DOHH2 (cell line): ENCODE data around the gene FMOD.

Experiments
- H3F3A ChIP-seq: fragments of 200-600 bp; sonication (generic), shearing (Covaris generic); 2 replicates; pipeline ENCODE4 v1.6.0; 2016; ENCODE audit warnings: antibody characterized with exemption, mild to moderate bottlenecking; ENCODE audit not compliant: control insufficient read depth, insufficient read depth
- H3K27ac ChIP-seq: fragments of 200-600 bp; sonication (generic); 2 replicates; pipeline ENCODE4 v1.5.1; 2014; ENCODE audit warnings: low read depth, mild to moderate bottlenecking, low read length, moderate library complexity
- H3K27me3 ChIP-seq: fragments of 200-600 bp; sonication (generic); 2 replicates; pipeline ENCODE4 v1.6.1; 2014; ENCODE audit warnings: mild to moderate bottlenecking, low read length, mixed read lengths; ENCODE audit not compliant: control insufficient read depth
- H3K36me3 ChIP-seq: fragments of 200-600 bp; sonication (generic); 2 replicates; pipeline ENCODE4 v1.6.1; 2014; ENCODE audit warnings: mild to moderate bottlenecking, low read length, moderate library complexity, mixed read lengths; ENCODE audit not compliant: control insufficient read depth
- H3K4me1 ChIP-seq: fragments of 200-600 bp; sonication (generic); 2 replicates; pipeline ENCODE4 v1.6.1; 2014; ENCODE audit warnings: mild to moderate bottlenecking, low read length, mixed read lengths; ENCODE audit not compliant: control insufficient read depth
- H3K4me2 ChIP-seq: fragments of 200-600 bp; sonication (generic); 2 replicates; pipeline ENCODE4 v1.6.0; 2014; ENCODE audit warnings: mild to moderate bottlenecking, low read length, moderate library complexity
- H3K4me3 ChIP-seq: fragments of 200-600 bp; sonication (generic); 2 replicates; pipeline ENCODE4 v1.5.1; 2014; ENCODE audit warnings: mild to moderate bottlenecking, low read length, mixed read lengths
- H3K79me2 ChIP-seq: fragments of 200-600 bp; sonication (generic); 2 replicates; pipeline ENCODE4 v1.6.1; 2014; ENCODE audit warnings: mild to moderate bottlenecking, low read length, mixed read lengths; ENCODE audit not compliant: control insufficient read depth
- H3K9me2 ChIP-seq: fragments of 200-600 bp; sonication (generic); replicated peaks from 2 replicates; pipeline ENCODE4 v1.6.1; 2014; ENCODE audit warnings: mild to moderate bottlenecking, low read length, mixed read lengths; ENCODE audit not compliant: control insufficient read depth
- H3K9me3 ChIP-seq: fragments of 200-600 bp; sonication (generic); 2 replicates; pipeline ENCODE4 v1.6.1; 2014; ENCODE audit warnings: antibody characterized with exemption, low read length, mixed read lengths; ENCODE audit not compliant: control insufficient read depth, insufficient read depth
- H4K20me1 ChIP-seq: fragments of 200-600 bp; sonication (generic); 2 replicates; pipeline ENCODE4 v1.6.0; 2014; ENCODE audit warnings: low read depth, mild to moderate bottlenecking, antibody characterized with exemption, low read length, moderate library complexity; ENCODE audit not compliant: control insufficient read depth, insufficient read depth
- EZH2phosphoT487 ChIP-seq: fragments of 200-600 bp; sonication (generic); IDR thresholded peaks from 2 replicates; pipeline ENCODE4 v1.6.1; 2017; ENCODE audit warnings: borderline replicate concordance, mild to moderate bottlenecking, antibody characterized with exemption, low read length, moderate library complexity, mixed read lengths
- TF ChIP-seq, protein P1 (sequence below): fragments of 200-600 bp; sonication (generic); IDR thresholded peaks from one replicate; pipeline ENCODE4 v1.5.1; 2014; ENCODE audit warnings: antibody characterized with exemption, mild to moderate bottlenecking, low read depth, low read length; ENCODE audit not compliant: poor library complexity, severe bottlenecking

The FMOD gene

DNA sequence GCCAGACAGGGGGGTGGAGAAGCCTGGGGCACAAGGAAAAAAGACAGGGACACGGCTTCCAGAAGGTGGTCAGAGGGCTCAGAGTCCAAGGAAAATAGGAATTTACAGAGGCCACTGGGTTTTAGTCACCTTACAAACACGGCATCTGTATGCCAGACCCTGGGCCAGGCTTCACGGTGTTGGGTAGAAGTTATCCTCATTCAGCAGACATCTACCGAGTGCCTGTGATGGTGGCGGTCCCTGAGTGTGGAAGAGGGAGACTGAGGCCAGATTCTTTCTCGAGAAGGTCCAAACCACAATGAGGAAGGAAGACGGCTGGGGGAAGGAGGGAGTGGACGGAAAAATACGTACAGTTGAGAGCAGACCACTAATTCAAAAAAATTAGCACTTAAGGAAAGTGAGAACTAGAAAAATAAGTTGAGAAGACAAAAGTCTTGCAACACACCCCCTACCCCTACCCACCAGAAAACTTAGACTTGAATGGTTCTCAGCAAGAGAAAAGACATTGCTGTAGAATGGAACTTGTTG lies 46.5 kb downstream of the FMOD start:
- no peaks in the 10 kb centered on the region for H3K9me2 ChIP-seq
- H3K36me3 ChIP-seq: peaks cover 60% of the 10 kb centered on the region
- H3K27me3 ChIP-seq: no peaks in the 10 kb centered on the region
- peaks cover 78% of the 10 kb centered on the region for H3K4me1 ChIP-seq
- H3K79me2 ChIP-seq: peaks cover 71% of the 10 kb centered on the region
- H4K20me1 ChIP-seq: peaks cover 32% of the 10 kb centered on the region
- peak overlapping the region; percentile 100 for H3K4me2 ChIP-seq
- H3F3A ChIP-seq: peaks cover 70% of the 10 kb centered on the region
- no peaks in the 10 kb centered on the region for H3K9me3 ChIP-seq
- peak overlapping the region; percentile 96 for H3K4me3 ChIP-seq
- TF ChIP-seq, protein P1, sequence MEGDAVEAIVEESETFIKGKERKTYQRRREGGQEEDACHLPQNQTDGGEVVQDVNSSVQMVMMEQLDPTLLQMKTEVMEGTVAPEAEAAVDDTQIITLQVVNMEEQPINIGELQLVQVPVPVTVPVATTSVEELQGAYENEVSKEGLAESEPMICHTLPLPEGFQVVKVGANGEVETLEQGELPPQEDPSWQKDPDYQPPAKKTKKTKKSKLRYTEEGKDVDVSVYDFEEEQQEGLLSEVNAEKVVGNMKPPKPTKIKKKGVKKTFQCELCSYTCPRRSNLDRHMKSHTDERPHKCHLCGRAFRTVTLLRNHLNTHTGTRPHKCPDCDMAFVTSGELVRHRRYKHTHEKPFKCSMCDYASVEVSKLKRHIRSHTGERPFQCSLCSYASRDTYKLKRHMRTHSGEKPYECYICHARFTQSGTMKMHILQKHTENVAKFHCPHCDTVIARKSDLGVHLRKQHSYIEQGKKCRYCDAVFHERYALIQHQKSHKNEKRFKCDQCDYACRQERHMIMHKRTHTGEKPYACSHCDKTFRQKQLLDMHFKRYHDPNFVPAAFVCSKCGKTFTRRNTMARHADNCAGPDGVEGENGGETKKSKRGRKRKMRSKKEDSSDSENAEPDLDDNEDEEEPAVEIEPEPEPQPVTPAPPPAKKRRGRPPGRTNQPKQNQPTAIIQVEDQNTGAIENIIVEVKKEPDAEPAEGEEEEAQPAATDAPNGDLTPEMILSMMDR: no peak
- no peak for TF ChIP-seq EZH2phosphoT487
- H3K27ac ChIP-seq: peak overlapping the region; percentile 99

DNA sequence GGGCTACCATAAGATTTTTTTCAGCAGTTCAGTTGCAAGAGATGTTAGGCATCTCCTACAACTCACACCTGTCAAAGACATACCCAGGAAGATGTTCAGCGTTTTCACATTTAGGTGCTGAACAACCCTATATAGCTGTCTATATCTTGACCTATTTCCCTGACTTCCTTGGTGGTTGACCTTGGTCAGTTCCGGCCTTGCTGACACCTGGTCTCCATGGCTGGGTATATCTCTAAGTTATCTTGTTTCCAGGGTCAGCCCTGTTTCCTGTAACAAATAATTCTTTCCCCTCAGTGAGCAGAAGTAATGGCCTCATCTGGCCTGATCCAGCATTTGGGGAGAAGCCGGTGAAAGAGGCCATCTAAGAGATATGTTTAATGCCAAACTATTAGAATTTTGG lies 48.0 kb downstream of the FMOD start:
- H3K4me2 ChIP-seq: peak overlapping the region; percentile 100
- peak overlapping the region; percentile 99 for H3K27ac ChIP-seq
- no peaks in the 10 kb centered on the region for H3K9me3 ChIP-seq
- no peaks in the 10 kb centered on the region for H3K27me3 ChIP-seq
- peaks cover 56% of the 10 kb centered on the region for H3K79me2 ChIP-seq
- peaks cover 47% of the 10 kb centered on the region for H3K36me3 ChIP-seq
- H3K4me3 ChIP-seq: peak overlapping the region; percentile 96
- no peaks in the 10 kb centered on the region for H3K9me2 ChIP-seq
- peaks cover 65% of the 10 kb centered on the region for H3F3A ChIP-seq
- peaks cover 78% of the 10 kb centered on the region for H3K4me1 ChIP-seq
- no peak for TF ChIP-seq EZH2phosphoT487
- TF ChIP-seq, protein P1: no peak
- H4K20me1 ChIP-seq: peaks cover 18% of the 10 kb centered on the region

DNA sequence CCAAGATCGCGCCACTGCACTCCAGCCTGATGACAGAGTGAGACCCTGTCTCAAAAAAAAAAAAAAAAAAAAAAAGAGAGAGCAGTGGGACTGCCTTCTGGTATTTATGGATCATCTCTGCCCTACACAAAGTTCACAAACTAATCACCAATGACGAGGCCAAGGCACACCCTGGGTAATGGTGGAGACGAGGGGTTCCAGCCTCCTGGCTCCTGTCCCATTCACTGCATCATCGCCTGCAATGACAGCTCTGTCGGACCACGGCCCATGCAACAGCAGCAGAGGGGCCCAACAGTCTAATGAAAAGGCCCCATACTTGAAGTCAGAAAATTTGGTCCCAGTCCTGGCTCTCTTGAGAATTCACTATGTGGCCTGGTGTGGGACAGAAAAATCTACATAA lies 48.5 kb downstream of the FMOD start:
- TF ChIP-seq, protein P1: no peak
- no peak for TF ChIP-seq EZH2phosphoT487
- no peaks in the 10 kb centered on the region for H3K9me3 ChIP-seq
- H4K20me1 ChIP-seq: peaks cover 13% of the 10 kb centered on the region
- H3K9me2 ChIP-seq: no peaks in the 10 kb centered on the region
- peaks cover 78% of the 10 kb centered on the region for H3K4me1 ChIP-seq
- peaks cover 51% of the 10 kb centered on the region for H3K79me2 ChIP-seq
- peaks cover 42% of the 10 kb centered on the region for H3K36me3 ChIP-seq
- no peaks in the 10 kb centered on the region for H3K27me3 ChIP-seq
- peak overlapping the region; percentile 100 for H3K4me2 ChIP-seq
- H3K27ac ChIP-seq: peak overlapping the region; percentile 99
- peak overlapping the region; percentile 96 for H3K4me3 ChIP-seq
- H3F3A ChIP-seq: peaks cover 64% of the 10 kb centered on the region

DNA sequence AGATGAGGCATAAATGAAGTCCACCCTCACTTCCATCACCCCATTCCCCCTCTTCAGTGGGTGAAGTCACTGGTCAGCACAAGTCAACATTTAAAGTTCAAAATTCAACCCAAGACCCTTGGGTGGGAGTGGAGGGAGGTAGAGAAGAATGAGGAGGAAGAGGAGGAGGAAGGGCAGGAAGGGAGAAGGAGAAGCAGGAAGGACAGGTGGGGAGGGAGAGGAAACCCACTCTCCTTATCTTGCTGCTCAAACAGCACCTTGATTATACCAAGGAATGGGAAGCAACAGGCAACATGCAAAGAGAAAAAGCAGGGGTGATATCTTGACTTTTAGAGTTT lies 49.6 kb downstream of the FMOD start:
- Histone ChIP-seq H3K4me2 (peak overlapping the region; percentile 89), H3K27me3 (no peaks in the 10 kb centered on the region), H3K9me3 (no peaks in the 10 kb centered on the region), H3K36me3 (peaks cover 31% of the 10 kb centered on the region), H4K20me1 (peaks cover 5% of the 10 kb centered on the region), H3F3A (peaks cover 60% of the 10 kb centered on the region), H3K4me1 (peaks cover 87% of the 10 kb centered on the region), H3K79me2 (peaks cover 40% of the 10 kb centered on the region), H3K4me3 (peak overlapping the region; percentile 70), H3K9me2 (no peaks in the 10 kb centered on the region), H3K27ac (peak overlapping the region; percentile 99)
- TF ChIP-seq, protein P1: no peak
- no peak for TF ChIP-seq EZH2phosphoT487
